Stimulated activated CD4-positive, alpha-beta T cell treated with anti-CD3 and anti-CD28 coated beads, Interleukin-1b, Interleukin-23, amount 100 ng/mL, for 4 hours (primary cell): ENCODE data around the gene CEP72.
"Not testable (repeated sequence)": the region's sequence is repeated elsewhere in the genome, so short reads cannot be mapped to it uniquely, and the experiment has no call there.

Experiments used
- DNase-seq, 2 donors: peaks; one replicate each; pipeline ENCODE4 v3.0.0-alpha.2; 2020; ENCODE audit warnings: low read depth in 2 of 2

CEP72 gene

GRCh38 chr5:611731-612486 lies at the start of gene CEP72:
TSS of gene CEP72 (plus strand) at chr5:612340. CDS start at chr5:612362, 22 bp downstream.
- peak; percentile 94 to 96 for DNase-seq

DNA sequence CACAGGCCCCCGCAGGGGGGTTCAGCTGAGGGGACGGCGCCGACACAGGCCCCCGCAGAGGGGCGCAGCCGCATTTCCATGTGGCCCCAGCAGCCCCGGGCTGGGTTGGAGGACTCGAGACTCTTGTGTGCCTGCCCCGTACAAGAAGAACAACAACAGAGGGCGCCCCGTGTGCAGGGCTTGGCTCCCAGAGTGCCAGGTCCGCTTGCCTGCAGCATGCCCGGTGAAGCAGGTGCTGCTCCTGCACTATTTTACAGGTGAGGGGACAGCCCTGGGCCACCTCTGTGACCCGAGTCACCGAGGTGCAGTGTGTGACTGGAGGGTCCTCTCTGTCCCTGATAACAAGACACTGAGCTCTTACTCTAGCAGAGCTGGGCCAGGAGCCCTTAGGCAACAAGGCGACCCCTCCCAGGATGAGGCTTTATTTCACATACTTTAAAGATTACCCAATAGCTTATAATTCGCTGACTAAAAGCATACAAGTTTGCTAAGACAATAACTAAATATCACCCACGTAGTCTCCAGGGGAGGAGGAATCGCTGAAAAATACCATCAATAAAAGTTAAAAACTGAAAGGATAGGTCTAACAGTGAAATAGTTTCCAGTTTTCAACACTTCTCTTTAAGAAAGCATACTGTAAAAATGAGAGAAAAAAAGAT lies 46.2 kb upstream of the CEP72 start:
- no peak for DNase-seq

DNA sequence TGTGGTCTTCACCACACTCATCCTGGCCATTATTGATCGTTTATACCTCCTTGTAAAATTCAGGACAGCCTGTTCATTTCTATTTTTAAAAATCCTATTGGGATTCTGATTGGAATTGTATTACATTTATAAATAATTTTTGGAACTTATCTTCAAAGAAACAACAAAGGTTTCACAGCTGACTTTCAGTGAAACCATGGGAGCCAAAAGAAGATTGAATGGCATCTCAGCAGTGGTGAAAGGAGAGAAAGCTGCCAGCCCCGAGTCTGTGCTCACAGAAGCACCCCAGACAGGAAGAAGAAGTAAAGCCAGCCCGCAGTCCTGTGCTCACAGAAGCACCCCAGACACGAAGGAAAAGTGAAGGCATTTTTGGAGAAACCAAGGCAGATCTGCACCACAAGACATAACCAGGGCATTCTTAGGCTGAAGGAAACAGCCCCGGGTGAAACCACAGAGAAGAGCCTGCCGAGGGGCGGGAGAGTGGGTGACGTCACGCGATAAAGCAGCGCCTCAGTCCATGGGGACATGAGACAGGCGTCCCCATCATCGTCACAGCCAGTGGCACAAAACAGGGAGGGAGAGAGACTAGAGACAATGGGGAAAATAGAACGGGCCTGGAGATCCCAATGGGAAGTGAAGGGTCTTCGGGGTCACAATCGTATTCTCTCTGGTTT lies 45.4 kb upstream of the CEP72 start:
- no peak for DNase-seq

DNA sequence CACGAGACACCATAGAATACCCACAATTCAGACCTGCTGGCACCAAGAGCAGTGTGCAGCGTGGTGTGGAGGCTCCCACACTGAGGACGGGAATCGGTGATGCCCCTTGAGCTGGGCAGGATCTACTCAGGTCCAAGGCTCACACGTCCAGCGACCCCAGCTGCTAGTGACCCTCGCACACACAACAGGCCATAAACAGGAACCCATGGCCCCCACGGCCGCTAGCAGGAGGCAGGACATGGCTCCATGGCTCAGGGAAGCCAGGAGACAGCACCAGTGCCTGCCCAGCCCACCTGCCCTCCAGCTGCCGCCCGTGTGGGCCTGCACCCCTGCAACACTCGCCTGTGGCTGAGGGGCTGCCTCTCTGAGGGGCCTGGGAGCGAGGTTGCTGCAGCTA lies 44.5 kb upstream of the CEP72 start:
- DNase-seq = no peak

DNA sequence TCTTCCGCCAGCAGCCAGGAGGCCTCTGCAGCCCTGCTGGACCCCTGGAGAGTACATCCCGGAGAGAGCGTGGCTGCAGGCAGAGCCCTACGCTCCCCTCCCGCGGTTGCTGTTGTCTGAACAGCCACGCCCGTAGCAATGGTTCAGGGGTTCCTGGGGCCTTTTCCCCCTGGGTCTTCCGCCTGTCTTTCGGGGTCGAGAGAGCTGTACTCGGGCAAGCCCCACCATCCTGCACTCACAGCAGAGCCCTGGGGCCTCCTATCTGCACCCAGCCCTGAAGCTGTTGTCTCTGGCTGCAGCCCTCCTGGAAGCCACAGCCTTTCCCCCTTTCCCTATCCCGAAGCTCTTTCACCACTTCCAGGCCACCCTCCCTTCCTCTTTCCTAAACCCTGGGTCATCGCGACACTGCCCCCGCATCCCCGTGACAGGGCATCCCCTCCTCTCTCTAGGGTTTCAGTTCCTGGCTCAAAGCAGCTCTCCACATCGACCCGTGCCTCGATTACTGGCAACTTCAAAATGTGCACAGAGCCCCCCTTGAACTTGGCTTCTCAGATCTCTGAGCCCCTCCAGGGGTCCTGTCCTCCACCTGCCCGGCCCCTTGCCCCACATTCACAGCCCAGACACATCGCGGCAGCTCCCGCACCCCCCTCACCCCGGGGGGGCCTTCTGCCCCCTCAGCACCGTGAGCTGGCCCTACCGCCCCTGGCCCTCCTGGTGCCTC lies 43.9 kb upstream of the CEP72 start:
- no peak for DNase-seq

DNA sequence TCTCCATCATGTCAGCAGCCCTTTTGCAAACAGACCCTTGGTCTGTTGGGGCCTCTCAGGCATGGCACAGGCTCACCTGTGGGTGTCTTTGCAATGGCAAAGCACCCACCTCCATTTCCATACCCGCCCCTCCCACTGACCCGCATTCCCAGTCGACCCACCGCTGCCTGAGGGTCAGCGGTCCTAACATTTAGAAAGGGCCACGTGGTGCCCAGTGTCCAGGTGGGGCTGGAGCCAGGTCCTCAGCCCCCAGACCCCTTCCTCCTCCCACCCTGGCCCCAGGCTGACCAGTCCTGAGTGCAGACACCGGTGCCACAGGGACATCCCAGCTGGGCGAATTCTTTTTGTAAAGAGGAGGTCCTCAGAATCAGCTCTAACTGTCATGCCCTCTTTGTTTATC lies 43.3 kb upstream of the CEP72 start:
- no peak for DNase-seq

DNA sequence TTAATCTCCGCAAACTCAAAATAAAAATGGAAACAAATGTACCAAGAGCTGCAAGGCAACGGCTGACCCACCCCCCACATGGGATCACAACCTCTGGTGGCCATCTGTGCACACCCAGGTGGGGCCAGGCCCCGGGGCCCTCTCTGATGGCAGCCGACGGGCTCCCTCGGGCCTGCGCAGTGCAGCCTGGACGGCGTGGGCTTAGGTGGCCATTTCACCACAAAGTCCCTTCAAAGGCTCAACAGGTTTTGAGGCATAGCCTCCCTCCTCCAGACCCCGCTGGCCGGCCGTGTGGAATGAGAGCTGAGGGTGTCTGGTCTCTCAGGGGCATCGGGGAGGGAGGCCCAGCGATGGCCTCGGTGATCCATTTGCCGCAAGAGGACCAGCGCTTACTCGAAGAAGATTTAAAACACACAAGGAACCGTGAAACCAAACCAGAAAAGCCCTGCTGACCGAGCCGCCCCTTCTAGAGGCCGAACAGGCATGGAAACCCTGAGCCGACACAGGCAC lies 42.7 kb upstream of the CEP72 start:
- no peak for DNase-seq

DNA sequence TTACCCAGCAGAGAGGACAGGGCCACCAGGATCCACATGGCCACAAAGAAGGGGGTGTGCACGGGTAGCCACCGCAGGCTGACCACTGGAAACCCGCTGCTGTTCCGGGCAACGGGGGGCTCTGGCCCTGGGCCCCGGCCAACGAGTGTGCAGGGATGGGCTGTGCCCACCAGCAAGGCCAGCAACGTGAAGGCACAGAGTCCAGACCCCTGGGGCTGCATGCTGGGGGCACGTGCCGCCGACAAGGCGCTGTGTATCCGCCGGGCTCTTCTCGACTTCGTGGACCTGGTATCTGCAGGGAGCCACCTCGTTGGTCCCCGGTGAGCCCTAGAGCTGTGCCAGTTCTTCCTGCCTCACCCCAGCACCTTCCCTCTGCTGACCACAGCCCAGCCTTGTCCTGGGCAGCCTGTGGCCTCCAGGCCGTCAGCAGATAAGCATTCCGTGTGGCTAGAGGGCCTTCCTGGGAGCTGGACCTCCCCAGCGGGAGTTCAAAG lies 42.2 kb upstream of the CEP72 start:
- DNase-seq = no peak

- DNase-seq = no peak
These were observed 41.7 kb upstream of the CEP72 start for GRCh38 chr5:570446-570845.

DNA sequence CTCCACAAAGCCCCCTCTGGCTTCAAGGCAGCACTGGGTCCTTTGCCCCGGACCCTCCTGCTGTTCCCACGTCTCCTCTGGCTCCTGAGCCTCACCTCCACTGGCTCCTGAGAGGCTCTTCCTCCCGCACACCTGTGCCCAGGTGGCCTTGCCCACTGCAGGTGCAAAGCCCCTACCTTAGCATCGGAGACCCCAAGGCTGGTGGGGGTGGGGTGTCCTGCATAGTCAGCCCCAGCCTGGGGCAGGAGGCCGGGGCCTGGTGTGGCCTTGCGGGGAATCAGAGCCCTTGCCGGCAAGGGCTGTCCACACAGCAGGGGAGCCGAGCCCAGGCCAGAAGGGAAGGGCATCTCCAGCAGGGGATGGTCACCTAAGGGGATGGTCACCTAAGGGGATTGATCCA lies 41.3 kb upstream of the CEP72 start:
- DNase-seq = no peak

DNA sequence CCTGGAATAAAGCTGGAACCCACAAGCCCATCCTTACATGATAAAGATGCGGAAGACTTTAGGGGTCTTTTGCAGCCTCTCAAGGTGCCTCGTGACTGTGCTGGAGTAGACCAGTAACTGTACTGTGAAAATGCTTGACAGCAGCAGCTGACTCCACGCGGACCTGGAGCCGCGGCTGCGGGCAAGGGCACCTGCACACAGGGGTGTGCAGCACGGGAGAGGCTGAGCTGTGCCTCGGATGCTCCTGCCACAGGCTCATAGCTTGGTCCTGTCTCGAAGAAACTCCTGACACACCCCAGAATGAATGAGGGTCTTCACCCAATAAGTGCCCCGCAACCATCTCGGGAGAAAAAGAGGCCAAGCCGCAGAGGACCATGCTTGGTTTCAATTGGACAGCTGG lies 40.3 kb upstream of the CEP72 start:
- no peak for DNase-seq

DNA sequence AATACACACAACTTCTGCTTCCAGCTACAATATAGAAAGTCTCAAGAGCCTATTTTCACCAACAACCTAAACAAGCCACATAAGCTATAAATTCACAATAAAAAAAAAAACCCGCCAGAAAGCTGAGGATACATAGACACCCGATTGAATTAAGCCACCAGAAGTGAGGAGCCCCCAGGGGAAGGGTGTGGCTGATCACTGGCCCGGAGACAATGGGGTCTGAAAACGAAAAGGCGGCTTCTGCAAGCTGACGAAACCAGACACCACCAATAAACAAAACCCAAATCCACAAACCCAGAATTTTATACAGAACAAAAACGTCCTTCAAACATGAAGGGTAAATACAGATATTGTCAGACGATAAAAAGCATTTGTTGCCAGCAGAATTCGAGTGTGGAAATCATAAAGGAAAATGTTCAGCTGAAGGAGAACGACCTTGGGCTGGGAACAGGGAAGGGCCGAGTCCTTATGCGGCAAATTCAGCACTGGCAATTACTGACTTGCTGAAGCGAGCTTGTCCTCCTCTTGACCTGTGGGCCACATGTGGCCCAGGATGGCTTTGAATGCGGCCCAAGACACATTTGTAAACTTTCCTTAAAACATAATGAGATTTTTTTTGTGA lies 39.6 kb upstream of the CEP72 start:
- no peak for DNase-seq

DNA sequence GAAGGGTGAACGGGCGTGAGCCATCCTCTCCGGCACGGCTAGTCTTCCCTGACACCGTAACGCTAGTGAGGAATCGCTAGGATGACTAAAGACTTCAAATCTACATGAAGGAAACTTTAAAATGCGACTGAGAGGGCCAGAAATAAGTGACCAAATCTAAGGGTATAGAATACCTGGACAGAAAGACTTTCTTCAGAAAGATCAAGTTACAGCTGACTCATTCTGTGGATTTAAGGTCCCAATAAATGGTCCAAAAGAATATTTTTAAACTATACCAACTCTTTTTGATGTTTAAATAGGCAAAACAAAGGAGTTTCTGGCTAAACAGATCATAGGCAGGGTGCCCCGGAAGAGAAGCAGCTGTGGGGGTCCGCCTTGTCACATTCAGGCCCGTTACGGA lies 38.9 kb upstream of the CEP72 start:
- DNase-seq = no peak

DNA sequence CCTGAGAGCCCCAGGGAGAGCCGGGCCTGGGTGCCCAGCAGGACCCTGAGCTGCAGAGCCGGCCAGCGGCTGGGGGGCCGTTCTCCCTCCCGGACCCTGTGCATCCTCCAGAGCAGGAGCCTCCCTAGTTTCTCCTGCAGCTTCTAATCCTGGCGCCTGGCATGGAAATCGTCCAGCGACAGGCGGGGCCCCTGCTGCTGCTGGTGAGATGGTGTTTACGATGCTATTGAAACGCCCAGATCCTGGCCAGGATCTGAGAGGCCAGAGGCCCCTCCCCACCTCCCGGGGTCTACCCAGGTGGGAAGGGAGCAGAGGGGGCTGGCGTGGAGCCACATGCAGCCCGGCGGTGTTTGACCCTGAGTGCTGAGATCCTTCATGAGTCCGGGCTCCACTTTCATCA lies 38.2 kb upstream of the CEP72 start:
- DNase-seq = no peak

DNA sequence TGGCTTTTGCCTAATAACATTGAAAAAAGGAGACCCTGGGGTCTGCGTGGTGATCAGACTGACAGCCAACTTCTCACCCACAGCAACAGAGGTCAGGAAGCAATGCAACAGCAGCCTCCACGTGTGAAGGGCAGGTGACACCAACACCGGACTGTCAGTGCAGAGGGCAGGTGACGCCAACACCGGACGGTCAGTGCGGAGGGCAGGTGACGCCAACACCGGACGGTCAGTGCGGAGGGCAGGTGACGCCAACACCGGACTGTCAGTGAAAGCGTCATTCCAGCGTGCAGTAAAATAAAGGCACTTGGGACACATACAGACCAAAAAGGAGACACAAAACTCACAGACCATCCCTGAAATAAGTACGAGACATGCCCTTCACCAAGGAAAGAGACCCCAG lies 37.2 kb upstream of the CEP72 start:
- no peak for DNase-seq

DNA sequence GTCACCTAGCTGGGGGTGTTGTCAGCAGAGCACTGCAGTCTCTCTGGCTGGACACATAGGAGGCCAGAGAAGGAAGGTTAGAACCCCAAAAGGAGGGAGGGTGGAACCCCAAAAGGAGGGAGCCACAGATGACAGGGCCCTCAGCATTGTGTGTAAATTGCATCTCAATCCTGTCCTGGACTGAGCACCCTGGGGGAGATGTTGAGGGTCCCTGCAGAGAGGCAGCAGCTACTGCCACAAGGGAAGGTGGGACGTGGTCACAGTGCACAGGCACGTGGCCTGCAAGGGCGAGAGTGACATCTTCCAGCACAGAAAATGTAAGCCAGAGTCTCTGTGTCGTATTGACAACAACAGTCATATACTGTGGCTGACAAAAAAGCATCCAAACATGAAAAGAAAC lies 36.5 kb upstream of the CEP72 start:
- no peak for DNase-seq

- not testable (repeated sequence) for DNase-seq
These were observed 34.9 kb upstream of the CEP72 start for GRCh38 chr5:577214-577613.

DNA sequence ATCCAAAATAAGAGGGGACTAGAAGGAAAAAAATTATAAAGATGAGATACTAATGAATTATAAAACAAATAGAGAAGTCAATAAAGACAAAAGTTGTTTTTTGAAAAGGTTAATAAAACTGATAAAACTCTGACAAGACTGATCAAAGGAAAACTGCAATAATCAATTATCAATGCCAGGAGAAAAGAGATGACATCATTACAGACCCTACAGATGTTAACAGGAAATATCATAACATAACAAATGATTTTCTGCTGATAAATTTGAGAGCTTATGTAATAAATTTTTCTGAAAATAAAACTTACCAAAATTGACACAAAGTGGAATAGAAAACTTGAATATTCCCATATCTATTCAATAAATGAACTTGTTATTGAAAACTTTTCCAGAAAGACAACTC lies 34.3 kb upstream of the CEP72 start:
- DNase-seq = no peak

DNA sequence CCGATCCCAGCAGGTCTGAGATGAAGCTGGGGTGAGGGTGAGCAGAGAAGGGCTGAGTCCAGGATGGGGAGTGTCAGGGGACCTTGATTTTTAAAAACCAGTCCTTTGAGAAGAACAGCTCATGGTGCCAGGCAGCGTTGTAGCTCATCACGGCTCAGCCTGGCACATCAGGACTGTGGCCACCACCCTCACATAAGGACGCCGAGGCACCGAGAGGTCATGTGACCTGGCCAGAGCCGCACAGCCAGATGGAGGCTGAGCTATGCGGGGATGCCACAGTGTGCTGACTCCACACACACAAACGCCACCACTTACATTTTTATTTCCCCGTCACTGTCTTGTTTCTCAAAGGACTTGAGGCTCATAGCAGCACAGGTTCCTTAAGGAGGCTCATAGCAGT lies 32.9 kb upstream of the CEP72 start:
- no peak for DNase-seq

GRCh38 chr5:579746-580366 lies 32.3 kb upstream of the CEP72 start:
- no peak for DNase-seq

DNA sequence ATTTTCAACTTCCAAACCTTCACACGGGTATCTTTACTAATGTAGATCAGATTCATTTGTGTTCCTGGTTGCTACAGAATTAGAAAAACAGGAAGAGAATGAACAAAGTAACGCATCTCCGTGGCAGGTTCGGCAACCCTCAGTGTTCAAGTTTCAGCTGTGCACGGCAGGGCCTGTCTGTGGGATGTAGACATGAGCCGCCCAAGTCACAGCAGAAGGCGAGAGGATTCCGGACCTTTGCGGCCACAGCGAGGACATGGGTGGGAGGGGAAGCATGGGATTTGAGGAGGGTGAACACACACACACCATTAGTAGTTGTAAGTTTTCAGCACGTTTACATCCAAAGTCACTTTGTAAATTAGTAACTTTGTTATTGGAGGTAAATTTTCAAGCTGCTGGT lies 31.7 kb upstream of the CEP72 start:
- DNase-seq = no peak
